ENCODE results near the gene ST3GAL6.

ST3GAL6 gene

GRCh38 chr3:98726084-98726483 lies 37.1 kb upstream of the ST3GAL6 start:
- no peak for DNase-seq (ENCODE audit: low spot score)
- TF ChIP-seq, protein P1, sequence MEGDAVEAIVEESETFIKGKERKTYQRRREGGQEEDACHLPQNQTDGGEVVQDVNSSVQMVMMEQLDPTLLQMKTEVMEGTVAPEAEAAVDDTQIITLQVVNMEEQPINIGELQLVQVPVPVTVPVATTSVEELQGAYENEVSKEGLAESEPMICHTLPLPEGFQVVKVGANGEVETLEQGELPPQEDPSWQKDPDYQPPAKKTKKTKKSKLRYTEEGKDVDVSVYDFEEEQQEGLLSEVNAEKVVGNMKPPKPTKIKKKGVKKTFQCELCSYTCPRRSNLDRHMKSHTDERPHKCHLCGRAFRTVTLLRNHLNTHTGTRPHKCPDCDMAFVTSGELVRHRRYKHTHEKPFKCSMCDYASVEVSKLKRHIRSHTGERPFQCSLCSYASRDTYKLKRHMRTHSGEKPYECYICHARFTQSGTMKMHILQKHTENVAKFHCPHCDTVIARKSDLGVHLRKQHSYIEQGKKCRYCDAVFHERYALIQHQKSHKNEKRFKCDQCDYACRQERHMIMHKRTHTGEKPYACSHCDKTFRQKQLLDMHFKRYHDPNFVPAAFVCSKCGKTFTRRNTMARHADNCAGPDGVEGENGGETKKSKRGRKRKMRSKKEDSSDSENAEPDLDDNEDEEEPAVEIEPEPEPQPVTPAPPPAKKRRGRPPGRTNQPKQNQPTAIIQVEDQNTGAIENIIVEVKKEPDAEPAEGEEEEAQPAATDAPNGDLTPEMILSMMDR (IDR thresholded peaks at IDR 0.05; ENCODE audit: extremely low read depth, missing control alignments): no peak

- DNase-seq (ENCODE audit: low spot score): no peak
- TF ChIP-seq, protein P1 (IDR thresholded peaks at IDR 0.05; ENCODE audit: extremely low read depth, missing control alignments): no peak
These were observed 35.5 kb upstream of the ST3GAL6 start for GRCh38 chr3:98727638-98728037.

DNA sequence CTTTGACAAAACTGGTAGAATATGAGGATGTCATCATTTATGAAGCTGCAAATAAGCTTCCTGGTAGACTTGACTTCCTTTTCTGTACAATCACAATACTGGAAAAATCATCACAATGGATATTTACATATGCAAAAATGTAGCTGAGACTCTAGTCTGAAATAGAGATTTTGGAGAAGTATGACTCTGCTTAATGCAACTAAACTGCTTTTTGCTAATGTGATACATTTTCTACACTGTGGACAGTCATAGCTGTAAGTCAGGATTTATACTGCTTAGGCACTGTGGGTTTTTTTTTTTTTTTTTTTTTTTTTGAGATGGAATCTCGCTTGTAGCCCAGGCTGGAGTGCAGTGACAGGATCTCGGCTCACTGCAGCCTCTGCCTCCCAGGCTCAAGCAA lies 34.5 kb upstream of the ST3GAL6 start:
- DNase-seq (ENCODE audit: low spot score): no peak
- TF ChIP-seq, protein P1 (IDR thresholded peaks at IDR 0.05; ENCODE audit: extremely low read depth, missing control alignments): no peak

- peak; percentile 77 for DNase-seq (ENCODE audit: low spot score)
- TF ChIP-seq, protein P1 (IDR thresholded peaks at IDR 0.05; ENCODE audit: extremely low read depth, missing control alignments): no peak
These were observed 32.8 kb upstream of the ST3GAL6 start for GRCh38 chr3:98730338-98730737.

- no peak for DNase-seq (ENCODE audit: low spot score)
- TF ChIP-seq, protein P1 (IDR thresholded peaks at IDR 0.05; ENCODE audit: extremely low read depth, missing control alignments): no peak
These were observed 32.1 kb upstream of the ST3GAL6 start for GRCh38 chr3:98730886-98731537.

DNA sequence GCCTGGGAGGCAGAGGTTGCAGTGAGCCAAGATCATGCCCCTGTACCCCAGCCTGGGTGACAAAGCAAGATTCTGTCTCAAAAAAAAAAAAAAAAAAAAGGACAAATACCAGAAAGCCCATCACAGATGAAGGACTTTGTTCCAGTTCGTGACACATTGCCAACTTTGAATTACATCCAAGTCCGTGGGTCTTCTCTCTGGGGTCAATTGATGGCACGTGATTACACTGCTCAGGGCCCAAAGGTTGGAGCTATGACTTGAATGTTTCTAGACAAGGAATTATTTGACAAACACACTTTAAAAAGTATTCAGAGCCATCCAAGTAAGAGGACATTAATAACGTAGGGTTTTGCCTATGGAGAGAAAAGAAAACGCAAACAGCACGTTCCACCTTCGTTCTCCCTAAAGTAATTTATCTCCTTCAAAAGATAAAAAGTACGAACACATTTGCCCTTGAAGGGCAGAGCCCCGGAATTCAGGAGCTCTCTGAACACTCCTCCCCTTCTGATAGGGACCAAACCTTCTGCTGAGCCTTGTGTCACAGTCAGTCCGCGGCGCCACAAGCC lies 31.3 kb upstream of the ST3GAL6 start:
- DNase-seq (ENCODE audit: low spot score): peak; percentile 69
- TF ChIP-seq, protein P1 (IDR thresholded peaks at IDR 0.05; ENCODE audit: extremely low read depth, missing control alignments): no peak

DNA sequence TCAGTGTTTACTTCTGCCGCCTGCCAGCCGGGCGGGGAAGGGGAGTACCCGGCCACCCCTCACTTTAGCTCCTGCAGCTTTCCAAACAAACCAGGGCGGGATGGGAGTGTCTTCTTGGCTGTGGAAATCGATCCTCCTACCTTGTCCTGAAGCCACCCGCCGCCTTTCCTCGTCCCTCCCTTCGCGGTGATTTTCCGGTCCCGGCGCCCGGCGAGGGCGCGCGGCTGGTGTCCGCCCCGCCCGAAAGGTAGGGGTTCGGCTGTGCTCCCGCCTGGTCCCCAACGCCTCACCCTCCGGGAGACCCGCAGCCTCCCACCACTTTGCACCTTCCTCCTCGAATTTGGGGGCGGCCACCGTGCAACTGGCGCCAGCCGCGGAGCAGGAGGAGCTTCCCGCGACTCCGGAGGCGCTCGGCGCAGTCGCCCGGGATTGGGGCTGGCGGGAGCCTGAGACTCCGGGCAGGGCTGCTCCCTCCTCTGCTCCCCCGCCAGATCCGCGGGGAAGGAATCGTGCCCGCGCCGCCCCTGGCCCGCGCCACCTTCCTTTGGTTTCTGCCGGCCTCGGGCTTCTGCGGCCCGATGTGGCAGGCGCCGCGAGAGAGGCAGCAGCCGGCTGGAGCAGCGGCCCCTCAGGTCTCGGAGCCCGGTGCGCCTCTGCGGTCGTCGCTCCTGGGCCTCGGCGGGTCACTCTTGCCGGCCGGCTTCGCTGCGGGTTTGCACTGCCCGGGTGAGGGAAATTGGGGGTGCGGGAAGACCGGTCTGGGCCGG lies 30.7 kb upstream of the ST3GAL6 start:
- TF ChIP-seq, protein P1 (IDR thresholded peaks at IDR 0.05; ENCODE audit: extremely low read depth, missing control alignments): no peak
- peak; percentile 56 for DNase-seq (ENCODE audit: low spot score)

Measured in GM20000 (cell line).